Measurements from ENCODE around the gene THSD7B. TPM values are rescaled to one million over a fixed set of nuclear protein-coding genes. Genes with fewer than 3 reads are reported as not detected.

THSD7B gene
- polyA plus RNA-seq, 2 of the 4 experiments (the other 2 are of a cell fraction): not detected

GRCh38 chr2:137165968-137166367, 400.6 kb downstream of the THSD7B start:
- no peak overlapping the region for H3K27ac ChIP-seq
- FAIRE-seq: no peak
- no peaks in the 10 kb centered on the region for H3K9me3 ChIP-seq
- DNase-seq (ENCODE audit: low read depth in 1 of 2, low spot score in 1 of 2): no peak
- no peaks in the 10 kb centered on the region for H3K4me1 ChIP-seq
- H3K4me3 ChIP-seq: no peak overlapping the region
- ATAC-seq: no peak
- 82% methylated on average over 4 of the region's 4 CpGs for WGBS (ENCODE audit: missing lambda C conversion rate)
- H3K4me2 ChIP-seq: no peak overlapping the region
- POLR2A ChIA-PET: no interaction called here
- CTCF ChIA-PET: no interaction called here
- TF ChIP-seq FOSB (CRISPR knock-in tag; IDR thresholded peaks at IDR 0.05) (no peak), MAZ (IDR thresholded peaks at IDR 0.05; ENCODE audit: borderline replicate concordance, low read depth, low read length) (no peak), ESRRA (IDR thresholded peaks at IDR 0.05; ENCODE audit: borderline replicate concordance, low read length) (no peak), ZSCAN20 (CRISPR knock-in tag; IDR thresholded peaks at IDR 0.05) (no peak), ZNF302 (CRISPR knock-in tag; IDR thresholded peaks at IDR 0.05) (no peak)

GRCh38 chr2:137167651-137168050, 402.3 kb downstream of the THSD7B start:
- Histone ChIP-seq H3K27ac (no peak overlapping the region), H3K4me1 (no peaks in the 10 kb centered on the region), H3K4me3 (no peak overlapping the region), H3K4me2 (no peak overlapping the region), H3K9me3 (no peaks in the 10 kb centered on the region)
- FAIRE-seq (no peak), DNase-seq (ENCODE audit: low read depth in 1 of 2, low spot score in 1 of 2) (no peak), ATAC-seq (no peak)
- ChIA-PET CTCF (no interaction called here), POLR2A (no interaction called here)
- TF ChIP-seq EHF (CRISPR knock-in tag; IDR thresholded peaks at IDR 0.05) (no peak), SREBF2 (IDR thresholded peaks at IDR 0.05) (no peak), REST (IDR thresholded peaks at IDR 0.05) (no peak), MAZ (IDR thresholded peaks at IDR 0.05; ENCODE audit: borderline replicate concordance, low read depth, low read length) (no peak), ESRRA (IDR thresholded peaks at IDR 0.05; ENCODE audit: borderline replicate concordance, low read length) (no peak), TFCP2L1 (CRISPR knock-in tag; IDR thresholded peaks at IDR 0.05) (no peak), RNF2 (IDR thresholded peaks at IDR 0.05; ENCODE audit: borderline replicate concordance, low read depth) (no peak), HDAC2 (IDR thresholded peaks at IDR 0.05) (no peak), ZC3H11A (IDR thresholded peaks at IDR 0.05) (no peak), HOXB13 (CRISPR knock-in tag; IDR thresholded peaks at IDR 0.05; ENCODE audit: low read depth) (no peak), ATOH8 (CRISPR knock-in tag; IDR thresholded peaks at IDR 0.05; ENCODE audit: low read depth) (no peak), CBX2 (IDR thresholded peaks at IDR 0.05; ENCODE audit: borderline replicate concordance, low read depth) (no peak), PHF8 (IDR thresholded peaks at IDR 0.05; ENCODE audit: borderline replicate concordance, low read depth) (no peak)
- WGBS (ENCODE audit: missing lambda C conversion rate): 36% methylated on average over 3 of the region's 3 CpGs

- Histone ChIP-seq H3K9me3 (no peaks in the 10 kb centered on the region), H3K27ac (no peak overlapping the region), H3K4me1 (no peaks in the 10 kb centered on the region), H3K4me3 (no peak overlapping the region), H3K4me2 (no peak overlapping the region)
- no peak for TF ChIP-seq HEYL (CRISPR knock-in tag; IDR thresholded peaks at IDR 0.05)
- TF ChIP-seq MAZ (IDR thresholded peaks at IDR 0.05; ENCODE audit: borderline replicate concordance, low read depth, low read length): no peak
- no peak for TF ChIP-seq BHLHE40 (IDR thresholded peaks at IDR 0.05; ENCODE audit: low read depth, low read length)
- TF ChIP-seq PBX3 (IDR thresholded peaks at IDR 0.05): no peak
- no peak for TF ChIP-seq TP53 (CRISPR knock-in tag; IDR thresholded peaks at IDR 0.05)
- TF ChIP-seq ELK1 (IDR thresholded peaks at IDR 0.05; ENCODE audit: low read depth, low read length): no peak
- no peak for TF ChIP-seq EHMT2 (IDR thresholded peaks at IDR 0.05; ENCODE audit: low read depth)
- DNase-seq (ENCODE audit: low read depth in 1 of 2, low spot score in 1 of 2) (no peak), ATAC-seq (no peak), FAIRE-seq (no peak)
- POLR2A ChIA-PET: no interaction called here
- WGBS (ENCODE audit: missing lambda C conversion rate): 5% methylated on average over 4 of the region's 4 CpGs
- CTCF ChIA-PET: interaction anchor here (0.7 kb wide), 1 partner anchor 1328 kb away, joined by 3 read pairs; no protein-coding TSS in a partner anchor
These were observed 403.2 kb downstream of the THSD7B start for GRCh38 chr2:137168552-137168951.
